Neural progenitor cell (in vitro differentiated cells): Measurements from ENCODE around the gene C11orf86. TPM values are rescaled to one million over a fixed set of nuclear protein-coding genes. Genes with fewer than 3 reads are reported as not detected.

Experiments
- DNase-seq: peaks from one replicate; pipeline ENCODE4 v3.0.0-alpha.2; 2016; ENCODE audit warnings: low spot score
- H2AFZ ChIP-seq: fragments of 200-600 bp; sonication (generic); replicated peaks from 2 replicates; pipeline ENCODE4 v1.6.1; 2016; ENCODE audit warnings: antibody characterized with exemption
- H3F3A ChIP-seq: fragments of 200-600 bp; sonication (generic); 2 replicates; pipeline ENCODE4 v1.6.1; 2016; ENCODE audit warnings: antibody characterized with exemption, low read depth
- H3K27ac ChIP-seq: fragments of 200-600 bp; sonication (generic); 2 replicates; pipeline ENCODE4 v1.5.1; 2016; ENCODE audit warnings: mild to moderate bottlenecking
- H3K27me3 ChIP-seq: fragments of 200-600 bp; sonication (generic); 2 replicates; pipeline ENCODE4 v1.6.1; 2016; ENCODE audit warnings: mild to moderate bottlenecking, moderate library complexity
- H3K36me3 ChIP-seq: fragments of 200-600 bp; sonication (generic); 2 replicates; pipeline ENCODE4 v1.5.1; 2016
- H3K4me1 ChIP-seq: fragments of 200-600 bp; sonication (generic); 2 replicates; pipeline ENCODE4 v1.6.1; 2016; ENCODE audit warnings: mixed run types
- H3K4me2 ChIP-seq: fragments of 200-600 bp; sonication (generic); 2 replicates; pipeline ENCODE4 v1.6.1; 2016
- H3K4me3 ChIP-seq: fragments of 200-600 bp; sonication (generic); 2 replicates; pipeline ENCODE4 v1.5.1; 2016
- H3K79me2 ChIP-seq: fragments of 200-600 bp; sonication (generic); 2 replicates; pipeline ENCODE4 v1.6.1; 2016; ENCODE audit warnings: low read depth
- H3K9ac ChIP-seq: fragments of 200-600 bp; sonication (generic); 2 replicates; pipeline ENCODE4 v1.6.1; 2016
- H3K9me3 ChIP-seq: fragments of 200-600 bp; sonication (generic); 2 replicates; pipeline ENCODE4 v1.5.1; 2016; ENCODE audit warnings: low read depth
- H4K20me1 ChIP-seq: fragments of 200-600 bp; sonication (generic); 2 replicates; pipeline ENCODE4 v1.6.1; 2016; ENCODE audit warnings: low read depth
- H3K27ac Mint-ChIP-seq: 3 replicates; pipeline ENCODE4 v1.8.0; 2021; ENCODE audit warnings: mixed read lengths
- H3K27me3 Mint-ChIP-seq: 2 replicates; pipeline ENCODE4 v1.8.0; 2022; ENCODE audit warnings: low read depth, mild to moderate bottlenecking, inconsistent platforms, moderate library complexity, mixed read lengths; ENCODE audit not compliant: insufficient read depth
- H3K36me3 Mint-ChIP-seq: 3 replicates; pipeline ENCODE4 v1.8.0; 2021; ENCODE audit warnings: mixed read lengths
- H3K4me1 Mint-ChIP-seq: 3 replicates; pipeline ENCODE4 v1.8.0; 2021; ENCODE audit warnings: mixed read lengths
- H3K4me3 Mint-ChIP-seq: 3 replicates; pipeline ENCODE4 v1.8.0; 2021; ENCODE audit warnings: mild to moderate bottlenecking, moderate library complexity, mixed read lengths
- H3K9me3 Mint-ChIP-seq: 3 replicates; pipeline ENCODE4 v1.8.0; 2020; ENCODE audit warnings: mixed read lengths
- EZH2 ChIP-seq: fragments of 200-600 bp; sonication (generic); IDR thresholded peaks from 2 replicates; pipeline ENCODE4 v1.6.1; 2017; ENCODE audit warnings: antibody characterized with exemption, mild to moderate bottlenecking, moderate library complexity
- EZH2phosphoT487 ChIP-seq: fragments of 200-600 bp; sonication (generic); IDR thresholded peaks from 2 replicates; pipeline ENCODE4 v1.6.1; 2017; ENCODE audit warnings: antibody characterized with exemption
- total RNA-seq: library from RNA; depleted of rRNA; stranded (reverse); fragments of >200 nt; gene quantifications from 2 replicates; pipeline ENCODE4 v1.2.3, GENCODE V29; 2015; ENCODE audit warnings: low replicate concordance
- TF ChIP-seq, protein P1 (sequence below): fragments of 200-600 bp; sonication (generic); IDR thresholded peaks from 2 replicates; pipeline ENCODE4 v1.5.1; 2017; ENCODE audit warnings: antibody characterized with exemption, mild to moderate bottlenecking

The C11orf86 gene
- total RNA-seq, 1 donor from 2014 or later, result not detected

DNA sequence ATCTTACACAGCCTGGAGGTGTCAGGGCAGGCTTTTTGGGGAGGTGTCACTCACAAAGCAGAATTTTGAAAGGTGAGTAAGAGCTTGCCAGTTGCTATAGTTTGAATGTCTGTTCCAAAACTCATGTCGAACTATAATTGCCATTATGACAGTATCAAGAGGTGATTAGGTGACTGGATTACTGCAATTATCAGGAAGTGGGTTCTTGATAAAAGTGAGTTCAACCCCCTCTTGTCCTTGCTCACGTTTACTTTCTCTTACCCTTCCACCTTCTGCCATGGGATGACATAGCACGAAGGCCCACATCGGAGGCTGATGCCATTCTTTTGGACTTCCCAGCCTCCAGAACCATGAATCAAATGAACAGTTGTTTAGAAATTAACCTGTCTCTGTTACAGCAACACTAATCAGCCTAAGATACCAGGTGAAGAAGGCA, 4.7 kb upstream of the C11orf86 start:
- no peak overlapping the region for H2AFZ ChIP-seq
- H3K79me2 ChIP-seq, result no peaks in the 10 kb centered on the region
- H3K9ac ChIP-seq, result no peak overlapping the region
- no peak overlapping the region for H3K4me2 ChIP-seq
- TF ChIP-seq EZH2 (no peak), EZH2phosphoT487 (no peak)
- TF ChIP-seq, protein P1, sequence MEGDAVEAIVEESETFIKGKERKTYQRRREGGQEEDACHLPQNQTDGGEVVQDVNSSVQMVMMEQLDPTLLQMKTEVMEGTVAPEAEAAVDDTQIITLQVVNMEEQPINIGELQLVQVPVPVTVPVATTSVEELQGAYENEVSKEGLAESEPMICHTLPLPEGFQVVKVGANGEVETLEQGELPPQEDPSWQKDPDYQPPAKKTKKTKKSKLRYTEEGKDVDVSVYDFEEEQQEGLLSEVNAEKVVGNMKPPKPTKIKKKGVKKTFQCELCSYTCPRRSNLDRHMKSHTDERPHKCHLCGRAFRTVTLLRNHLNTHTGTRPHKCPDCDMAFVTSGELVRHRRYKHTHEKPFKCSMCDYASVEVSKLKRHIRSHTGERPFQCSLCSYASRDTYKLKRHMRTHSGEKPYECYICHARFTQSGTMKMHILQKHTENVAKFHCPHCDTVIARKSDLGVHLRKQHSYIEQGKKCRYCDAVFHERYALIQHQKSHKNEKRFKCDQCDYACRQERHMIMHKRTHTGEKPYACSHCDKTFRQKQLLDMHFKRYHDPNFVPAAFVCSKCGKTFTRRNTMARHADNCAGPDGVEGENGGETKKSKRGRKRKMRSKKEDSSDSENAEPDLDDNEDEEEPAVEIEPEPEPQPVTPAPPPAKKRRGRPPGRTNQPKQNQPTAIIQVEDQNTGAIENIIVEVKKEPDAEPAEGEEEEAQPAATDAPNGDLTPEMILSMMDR, result no peak
- no peak for DNase-seq
- Mint-ChIP-seq H3K9me3 (peaks cover 3% of the 10 kb centered on the region), H3K36me3 (no peaks in the 10 kb centered on the region), H3K4me3 (peak overlapping the region; percentile 9), H3K4me1 (peaks cover 13% of the 10 kb centered on the region), H3K27ac (no peak overlapping the region), H3K27me3 (peaks cover 10% of the 10 kb centered on the region)
- H3K9me3 ChIP-seq, result no peaks in the 10 kb centered on the region
- H3K27ac ChIP-seq, result no peak overlapping the region
- no peak overlapping the region for H3K4me3 ChIP-seq
- H4K20me1 ChIP-seq, result no peaks in the 10 kb centered on the region
- no peaks in the 10 kb centered on the region for H3K27me3 ChIP-seq
- no peaks in the 10 kb centered on the region for H3F3A ChIP-seq
- H3K4me1 ChIP-seq, result no peaks in the 10 kb centered on the region
- H3K36me3 ChIP-seq, result no peaks in the 10 kb centered on the region

DNA sequence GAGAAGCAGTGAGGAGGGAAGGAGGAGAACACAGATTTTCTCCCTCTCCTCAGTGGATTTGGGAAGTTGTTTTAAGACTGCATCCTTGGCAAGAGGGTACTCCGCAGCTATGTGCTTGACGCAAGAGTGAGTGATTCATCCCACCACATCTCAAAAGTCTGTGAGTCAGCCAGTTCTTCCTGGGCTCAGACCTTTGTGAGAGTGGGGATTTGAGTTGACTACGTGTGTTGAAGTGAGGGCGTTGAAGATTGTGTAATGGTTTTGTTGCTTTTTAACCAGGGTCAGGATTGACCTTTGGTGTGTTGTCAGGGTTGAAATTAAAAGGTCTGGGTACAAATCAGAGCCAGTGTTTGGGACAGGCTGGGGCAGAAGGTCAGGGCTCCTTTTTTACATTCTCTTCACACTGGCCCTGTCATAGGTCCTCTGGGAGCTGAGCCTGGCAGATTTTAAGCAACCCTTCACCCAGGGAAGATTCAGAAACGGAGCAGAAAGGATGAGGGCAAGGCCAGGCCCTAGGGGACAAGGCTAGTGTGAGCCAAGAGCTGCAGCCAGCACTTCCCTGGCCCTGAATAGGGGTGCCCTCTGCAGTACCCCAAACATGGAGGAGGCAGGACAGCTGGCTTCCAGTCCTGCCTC, 4.2 kb upstream of the C11orf86 start:
- DNase-seq, result no peak
- no peaks in the 10 kb centered on the region for H3K9me3 ChIP-seq
- H4K20me1 ChIP-seq, result no peaks in the 10 kb centered on the region
- H2AFZ ChIP-seq, result no peak overlapping the region
- no peaks in the 10 kb centered on the region for H3F3A ChIP-seq
- TF ChIP-seq EZH2phosphoT487 (no peak), EZH2 (no peak)
- TF ChIP-seq, protein P1, result no peak
- no peaks in the 10 kb centered on the region for H3K4me1 ChIP-seq
- peaks cover 10% of the 10 kb centered on the region for H3K27me3 Mint-ChIP-seq
- H3K9ac ChIP-seq, result peak overlapping the region; percentile 9
- no peak overlapping the region for H3K4me2 ChIP-seq
- no peaks in the 10 kb centered on the region for H3K36me3 Mint-ChIP-seq
- H3K4me3 Mint-ChIP-seq, result no peak overlapping the region
- peak overlapping the region; percentile 10 for H3K27ac Mint-ChIP-seq
- H3K9me3 Mint-ChIP-seq, result peaks cover 3% of the 10 kb centered on the region
- H3K79me2 ChIP-seq, result no peaks in the 10 kb centered on the region
- peaks cover 17% of the 10 kb centered on the region for H3K4me1 Mint-ChIP-seq
- H3K36me3 ChIP-seq, result no peaks in the 10 kb centered on the region
- H3K27ac ChIP-seq, result no peak overlapping the region
- H3K27me3 ChIP-seq, result no peaks in the 10 kb centered on the region
- H3K4me3 ChIP-seq, result no peak overlapping the region

DNA sequence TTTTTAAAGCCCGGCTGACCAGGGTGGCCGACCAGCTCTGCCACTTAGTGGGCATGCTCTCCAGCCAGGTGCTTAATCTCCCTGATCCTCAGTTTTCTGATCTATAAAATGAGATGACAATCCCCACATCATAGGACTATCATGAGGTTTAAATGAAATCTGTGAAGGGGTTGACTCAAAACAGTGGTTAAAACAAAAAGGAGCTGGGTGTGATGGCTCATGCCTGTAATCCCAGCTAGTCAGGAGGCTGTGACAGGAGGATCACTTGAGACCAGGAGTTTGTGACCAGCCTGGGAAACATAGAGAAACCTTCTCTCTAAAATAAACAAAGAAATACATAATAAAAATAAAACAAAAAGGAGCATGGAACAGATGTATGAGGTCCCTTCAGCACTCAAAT, 3.6 kb upstream of the C11orf86 start:
- Histone ChIP-seq H3K4me1 (no peaks in the 10 kb centered on the region), H3K9ac (peak overlapping the region; percentile 9), H3K27me3 (no peaks in the 10 kb centered on the region), H2AFZ (no peak overlapping the region), H3K79me2 (no peaks in the 10 kb centered on the region), H3K4me2 (no peak overlapping the region), H3K9me3 (no peaks in the 10 kb centered on the region), H3F3A (no peaks in the 10 kb centered on the region), H3K4me3 (no peak overlapping the region), H4K20me1 (no peaks in the 10 kb centered on the region), H3K27ac (no peak overlapping the region), H3K36me3 (no peaks in the 10 kb centered on the region)
- Mint-ChIP-seq H3K4me3 (no peak overlapping the region), H3K36me3 (no peaks in the 10 kb centered on the region), H3K27ac (no peak overlapping the region), H3K4me1 (peaks cover 17% of the 10 kb centered on the region), H3K27me3 (peaks cover 10% of the 10 kb centered on the region), H3K9me3 (peaks cover 3% of the 10 kb centered on the region)
- TF ChIP-seq EZH2 (no peak), EZH2phosphoT487 (no peak)
- TF ChIP-seq, protein P1, result no peak
- DNase-seq, result no peak
